Measurements from ENCODE around the gene CLEC18A.
"Not testable (repeated sequence)": the region's sequence is repeated elsewhere in the genome, so short reads cannot be mapped to it uniquely, and the experiment has no call there.

The CLEC18A gene

DNA sequence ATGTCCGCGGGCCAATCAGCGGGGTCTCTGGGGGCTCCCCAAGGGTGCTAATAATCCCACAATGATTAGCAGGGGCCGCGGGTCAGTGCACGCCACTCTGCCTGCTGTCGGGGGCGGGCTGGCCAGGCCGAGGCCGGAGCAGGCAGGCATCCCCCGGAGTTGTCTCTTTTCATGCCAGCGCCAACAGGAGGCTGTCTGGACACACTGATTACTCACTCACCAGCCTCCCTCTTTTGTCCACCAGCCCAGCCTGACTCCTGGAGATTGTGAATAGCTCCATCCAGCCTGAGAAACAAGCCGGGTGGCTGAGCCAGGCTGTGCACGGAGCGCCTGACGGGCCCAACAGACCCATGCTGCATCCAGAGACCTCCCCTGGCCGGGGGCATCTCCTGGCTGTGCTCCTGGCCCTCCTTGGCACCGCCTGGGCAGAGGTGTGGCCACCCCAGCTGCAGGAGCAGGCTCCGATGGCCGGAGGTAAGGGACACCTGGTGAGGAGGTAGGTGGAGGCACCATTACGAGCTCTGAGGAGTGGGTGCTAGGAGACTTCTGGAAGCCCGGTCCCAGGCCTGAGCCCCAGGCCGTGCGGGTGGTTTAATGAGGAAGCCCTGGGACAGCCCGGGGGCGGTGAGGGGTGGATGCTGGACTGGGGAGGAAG, at the start of gene CLEC18A:
Gene CLEC18A, plus strand, starts transcription at position 318 of the 655 bp plus-strand sequence. Its CDS starts 33 bp downstream, at position 351.
- H3K4me1 ChIP-seq; in situ Hi-C loops (cut with MboI; ENCODE audit: low sequenced_read_pairs); DNase-seq (ENCODE audit: low spot score in 2 of 2); H3K27me3 ChIP-seq (ENCODE audit: low read depth); H3K4me3 ChIP-seq; H3K9me3 ChIP-seq; H3K36me3 ChIP-seq (replicated peaks): not testable (repeated sequence)

DNA sequence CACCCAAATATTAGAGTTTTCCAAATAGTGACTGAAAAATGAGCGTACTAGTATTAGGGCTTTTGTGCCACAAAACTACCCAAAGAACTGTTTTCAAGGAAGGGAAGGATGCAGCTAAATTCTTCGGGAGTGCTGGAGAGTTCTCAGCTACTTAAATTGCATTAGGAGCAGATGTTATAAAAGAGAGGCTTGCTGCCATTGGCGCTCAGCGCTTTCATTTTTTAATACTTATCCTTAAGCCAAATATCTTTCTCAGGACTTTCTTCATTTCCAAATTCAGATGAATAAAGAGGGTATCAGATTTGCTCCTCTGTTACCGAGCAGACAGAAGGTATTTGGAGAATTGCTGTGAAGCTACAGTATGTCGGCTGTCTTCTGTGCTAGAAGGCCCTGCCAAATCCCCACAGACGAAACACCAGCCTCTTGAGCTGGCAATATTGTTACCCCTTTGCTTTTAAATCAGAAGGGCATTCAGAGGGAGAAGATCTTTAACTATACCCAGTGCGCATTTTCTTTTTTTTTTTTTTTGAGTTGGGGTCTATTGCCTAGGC, 47.2 kb upstream of the CLEC18A start:
- Histone ChIP-seq H3K4me1 (peaks cover 15% of the 10 kb centered on the region), H3K27me3 (ENCODE audit: low read depth) (no peaks in the 10 kb centered on the region), H3K4me3 (no peak overlapping the region), H3K9me3 (no peaks in the 10 kb centered on the region), H3K36me3 (replicated peaks) (no peaks in the 10 kb centered on the region)
- DNase-seq (ENCODE audit: low spot score in 2 of 2): no peak
- in situ Hi-C loops (cut with MboI; ENCODE audit: low sequenced_read_pairs): no loop called here

DNA sequence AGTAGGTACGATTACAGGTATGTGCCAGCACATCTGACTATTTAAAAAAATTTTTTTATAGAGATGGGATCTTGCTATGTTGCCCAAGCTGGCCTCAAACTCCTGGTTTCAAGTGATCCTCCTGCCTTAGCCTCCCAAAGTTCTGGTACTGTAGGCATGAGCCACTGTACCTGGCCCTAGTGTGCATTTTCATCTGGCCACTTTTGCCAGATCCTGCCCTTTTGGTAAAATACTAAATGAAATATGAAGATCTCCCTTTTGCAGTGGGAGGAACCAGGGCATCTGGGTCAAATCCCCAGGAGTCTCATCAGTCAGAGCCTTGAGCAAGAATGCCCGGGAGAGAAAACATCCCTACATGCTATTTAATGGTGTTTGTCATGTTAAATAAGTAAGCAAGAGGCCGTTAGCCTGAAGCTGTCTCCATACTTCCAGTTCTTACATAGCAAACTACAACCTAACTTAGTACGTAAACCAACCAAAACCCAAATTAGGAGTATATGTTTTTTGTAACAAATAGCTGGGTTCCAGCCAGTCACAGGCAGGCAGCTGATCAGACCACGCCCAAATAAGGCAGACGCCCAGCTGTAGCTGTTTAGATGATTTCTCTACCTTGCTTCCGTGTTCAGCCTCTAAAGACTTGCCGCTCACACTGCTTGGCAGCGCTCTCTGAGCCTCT, 46.5 kb upstream of the CLEC18A start:
- Histone ChIP-seq H3K4me1 (peaks cover 15% of the 10 kb centered on the region), H3K27me3 (ENCODE audit: low read depth) (no peaks in the 10 kb centered on the region), H3K4me3 (no peak overlapping the region), H3K36me3 (replicated peaks) (no peaks in the 10 kb centered on the region), H3K9me3 (no peaks in the 10 kb centered on the region)
- no peak for DNase-seq (ENCODE audit: low spot score in 2 of 2)
- in situ Hi-C loops (cut with MboI; ENCODE audit: low sequenced_read_pairs): no loop called here

DNA sequence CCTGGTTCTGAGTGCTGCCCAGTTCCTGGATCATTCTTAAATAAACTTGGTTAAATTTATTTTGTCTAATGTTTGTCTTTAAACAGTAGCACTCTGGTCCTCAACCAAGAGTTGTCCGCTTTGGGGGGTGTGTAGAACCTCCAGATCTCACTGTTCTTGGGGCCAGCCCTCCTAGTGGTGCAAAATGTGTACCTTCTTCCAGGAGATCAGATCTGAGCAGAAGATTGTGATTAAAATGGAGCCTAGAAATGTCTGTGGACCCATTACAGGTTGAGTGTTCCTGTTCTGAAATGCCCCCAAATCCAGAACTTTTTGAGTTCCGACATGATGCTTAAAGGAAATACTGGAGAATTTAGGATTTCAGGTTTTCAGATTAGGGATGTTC, 46.0 kb upstream of the CLEC18A start:
- Histone ChIP-seq H3K4me1 (peaks cover 15% of the 10 kb centered on the region), H3K36me3 (replicated peaks) (no peaks in the 10 kb centered on the region), H3K9me3 (no peaks in the 10 kb centered on the region), H3K27me3 (ENCODE audit: low read depth) (no peaks in the 10 kb centered on the region), H3K4me3 (no peak overlapping the region)
- in situ Hi-C loops (cut with MboI; ENCODE audit: low sequenced_read_pairs): no loop called here
- no peak for DNase-seq (ENCODE audit: low spot score in 2 of 2)

DNA sequence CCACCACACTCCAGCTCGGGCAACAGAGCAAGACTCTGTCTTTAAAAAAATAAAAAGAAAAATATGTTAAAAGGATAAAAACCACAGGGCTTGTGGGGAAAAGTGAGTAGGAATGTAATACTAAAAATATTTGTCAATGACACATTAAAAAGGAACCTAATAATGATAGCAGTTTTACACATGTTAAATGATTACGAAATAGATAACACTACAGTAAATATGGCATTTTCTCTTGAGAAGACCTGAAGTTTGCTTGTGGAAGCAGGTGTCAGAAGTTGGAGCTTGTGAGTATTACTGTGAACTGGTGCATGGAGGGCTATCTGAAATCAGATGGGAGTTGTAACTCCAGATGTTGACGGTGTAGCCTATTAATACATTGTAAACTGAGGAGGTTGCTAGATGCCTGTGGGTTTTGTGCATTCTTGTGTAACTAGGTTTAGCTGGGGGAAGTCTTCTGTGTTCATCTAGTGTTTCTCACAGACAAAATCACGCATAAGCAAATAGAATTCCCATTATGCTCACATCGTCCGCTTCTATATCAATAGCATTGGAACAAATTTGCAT, 44.2 kb upstream of the CLEC18A start:
- no peaks in the 10 kb centered on the region for H3K27me3 ChIP-seq (ENCODE audit: low read depth)
- no peaks in the 10 kb centered on the region for H3K9me3 ChIP-seq
- no peak overlapping the region for H3K4me3 ChIP-seq
- DNase-seq (ENCODE audit: low spot score in 2 of 2): peak in 1 of 2 experiments; percentile 66
- peaks cover 15% of the 10 kb centered on the region for H3K4me1 ChIP-seq
- in situ Hi-C loops (cut with MboI; ENCODE audit: low sequenced_read_pairs): no loop called here
- H3K36me3 ChIP-seq (replicated peaks): no peaks in the 10 kb centered on the region

DNA sequence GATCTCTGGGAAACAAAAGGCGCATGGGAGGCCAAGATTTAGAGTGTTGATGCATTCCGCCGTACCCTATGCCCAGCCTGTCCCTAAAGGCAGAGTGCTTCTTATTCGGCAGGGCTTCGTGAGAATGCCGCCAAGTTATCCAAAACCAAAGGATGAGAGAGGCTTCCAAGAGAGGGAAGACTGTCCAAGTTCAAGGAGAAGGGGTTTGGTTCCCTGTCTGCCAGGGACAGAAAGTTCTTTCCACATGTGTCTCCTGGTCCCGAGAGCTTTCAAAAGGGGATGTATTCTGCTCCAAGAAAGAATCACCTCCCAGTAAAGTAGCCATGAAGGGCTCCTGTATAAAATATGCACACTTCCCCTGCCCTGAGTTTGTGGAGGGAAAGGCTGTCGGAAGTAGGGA, 42.1 kb upstream of the CLEC18A start:
- H3K9me3 ChIP-seq: no peaks in the 10 kb centered on the region
- no peaks in the 10 kb centered on the region for H3K36me3 ChIP-seq (replicated peaks)
- peaks cover 15% of the 10 kb centered on the region for H3K4me1 ChIP-seq
- H3K4me3 ChIP-seq: no peak overlapping the region
- in situ Hi-C loops (cut with MboI; ENCODE audit: low sequenced_read_pairs): no loop called here
- H3K27me3 ChIP-seq (ENCODE audit: low read depth): no peaks in the 10 kb centered on the region
- no peak for DNase-seq (ENCODE audit: low spot score in 2 of 2)

DNA sequence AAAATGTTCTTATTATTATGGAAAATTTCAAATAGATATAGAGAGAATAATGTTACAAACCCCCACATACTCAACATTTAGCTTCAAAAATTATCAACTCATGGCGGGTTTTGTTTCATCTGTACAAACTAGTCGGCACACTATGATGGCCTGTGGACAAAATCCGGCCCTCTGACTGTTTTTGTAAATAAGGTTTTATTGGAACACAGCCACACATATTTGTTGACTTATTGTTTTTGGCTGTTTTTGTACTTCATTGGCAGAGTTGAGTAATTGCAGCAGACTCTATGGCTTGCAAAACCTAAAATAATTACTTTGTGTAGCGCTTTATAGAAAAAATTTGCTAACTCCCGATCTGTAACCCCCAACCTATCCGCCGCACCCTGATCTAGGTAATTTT, 41.4 kb upstream of the CLEC18A start:
- DNase-seq (ENCODE audit: low spot score in 2 of 2): no peak
- H3K36me3 ChIP-seq (replicated peaks): no peaks in the 10 kb centered on the region
- H3K4me3 ChIP-seq: no peak overlapping the region
- peaks cover 11% of the 10 kb centered on the region for H3K4me1 ChIP-seq
- no peaks in the 10 kb centered on the region for H3K9me3 ChIP-seq
- in situ Hi-C loops (cut with MboI; ENCODE audit: low sequenced_read_pairs): no loop called here
- no peaks in the 10 kb centered on the region for H3K27me3 ChIP-seq (ENCODE audit: low read depth)

DNA sequence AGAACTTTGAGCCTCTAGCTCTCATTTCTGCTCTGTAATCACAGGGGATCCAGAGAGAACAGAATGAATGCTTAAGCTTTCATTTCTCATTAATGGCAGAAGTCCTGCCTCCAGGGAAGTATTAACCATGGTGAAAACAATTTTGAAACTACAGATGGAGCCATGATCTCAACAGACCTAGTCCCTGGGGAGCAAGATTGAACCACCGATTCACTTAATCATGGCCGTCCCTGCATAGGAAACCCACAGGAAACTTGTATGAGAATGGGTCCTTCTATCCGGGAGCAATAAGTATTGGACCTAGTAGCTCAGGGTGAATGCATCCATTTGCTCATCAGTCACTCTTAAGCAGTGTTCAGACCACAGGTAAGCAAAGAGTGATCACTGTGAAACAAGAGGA, 40.2 kb upstream of the CLEC18A start:
- H3K9me3 ChIP-seq: no peaks in the 10 kb centered on the region
- no peak overlapping the region for H3K4me3 ChIP-seq
- H3K4me1 ChIP-seq: peaks cover 10% of the 10 kb centered on the region
- H3K36me3 ChIP-seq (replicated peaks): no peaks in the 10 kb centered on the region
- no peak for DNase-seq (ENCODE audit: low spot score in 2 of 2)
- in situ Hi-C loops (cut with MboI; ENCODE audit: low sequenced_read_pairs): no loop called here
- H3K27me3 ChIP-seq (ENCODE audit: low read depth): no peaks in the 10 kb centered on the region

DNA sequence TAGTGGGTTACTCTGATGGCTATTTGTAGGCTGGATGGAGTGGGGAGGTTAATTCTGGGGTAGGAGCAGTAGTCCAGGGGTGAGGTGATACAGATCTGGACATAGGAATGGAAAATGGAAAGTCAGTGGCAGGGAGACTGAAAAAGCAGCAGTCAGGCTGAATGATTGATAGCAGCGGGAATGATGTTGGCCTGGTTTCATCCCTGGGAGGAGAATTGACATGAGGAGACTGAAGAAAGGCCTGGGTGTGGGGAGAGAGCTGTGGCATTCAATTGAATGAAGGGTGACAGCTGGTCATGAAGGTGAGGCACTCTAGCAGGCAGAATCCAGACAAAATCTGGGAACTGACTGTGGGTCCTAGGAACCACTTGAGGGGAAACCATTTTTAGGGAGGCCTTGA, 34.7 kb upstream of the CLEC18A start:
- H3K36me3 ChIP-seq (replicated peaks): no peaks in the 10 kb centered on the region
- no peaks in the 10 kb centered on the region for H3K9me3 ChIP-seq
- H3K27me3 ChIP-seq (ENCODE audit: low read depth): no peaks in the 10 kb centered on the region
- in situ Hi-C loops (cut with MboI; ENCODE audit: low sequenced_read_pairs): no loop called here
- H3K4me1 ChIP-seq: peaks cover 14% of the 10 kb centered on the region
- H3K4me3 ChIP-seq: no peak overlapping the region
- no peak for DNase-seq (ENCODE audit: low spot score in 2 of 2)

DNA sequence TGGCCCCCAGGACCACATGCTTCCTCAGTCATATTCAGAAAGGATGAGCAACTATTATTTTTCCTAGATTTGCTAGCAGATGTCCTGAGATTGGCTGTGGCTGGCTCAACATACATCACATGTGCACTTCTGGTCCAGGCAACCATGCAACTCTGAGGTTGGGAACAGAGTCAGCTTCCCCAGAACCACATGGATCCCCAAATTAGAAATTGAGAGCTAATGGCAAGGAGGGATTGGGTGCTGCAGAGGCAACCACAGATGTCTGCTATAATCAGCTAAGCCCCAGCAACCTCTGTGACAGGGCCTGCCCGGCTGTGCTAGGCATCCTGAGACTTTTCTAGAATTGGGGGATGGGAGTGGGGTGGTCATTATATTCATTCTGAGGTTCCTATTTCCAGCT, 33.8 kb upstream of the CLEC18A start:
- in situ Hi-C loops (cut with MboI; ENCODE audit: low sequenced_read_pairs): no loop called here

DNA sequence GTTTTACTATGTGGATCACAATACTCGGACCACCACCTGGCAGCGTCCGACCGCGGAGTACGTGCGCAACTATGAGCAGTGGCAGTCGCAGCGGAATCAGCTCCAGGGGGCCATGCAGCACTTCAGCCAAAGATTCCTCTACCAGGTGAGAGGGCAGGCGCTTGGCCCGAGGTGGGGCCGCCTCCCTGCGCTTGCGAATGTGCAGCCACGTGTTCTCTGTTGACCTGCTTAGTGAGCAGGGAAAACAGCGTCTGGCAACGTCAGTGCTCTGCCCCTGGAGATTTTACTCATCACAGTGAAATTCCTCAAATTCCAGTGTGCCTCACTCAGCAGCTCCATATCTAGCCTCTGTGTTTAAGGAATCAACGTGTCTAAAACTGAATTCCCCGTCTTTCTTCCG, 33.4 kb upstream of the CLEC18A start:
- DNase-seq (ENCODE audit: low spot score in 2 of 2): peak; percentile 54 to 58
- in situ Hi-C loops (cut with MboI; ENCODE audit: low sequenced_read_pairs): no loop called here
- H3K4me3 ChIP-seq: no peak overlapping the region
- no peaks in the 10 kb centered on the region for H3K36me3 ChIP-seq (replicated peaks)
- H3K4me1 ChIP-seq: peaks cover 14% of the 10 kb centered on the region
- H3K27me3 ChIP-seq (ENCODE audit: low read depth): no peaks in the 10 kb centered on the region
- no peaks in the 10 kb centered on the region for H3K9me3 ChIP-seq

More for the DNA sequence above, 33.8 kb upstream of the CLEC18A start:
- H3K36me3 ChIP-seq (replicated peaks): no peaks in the 10 kb centered on the region
- H3K4me1 ChIP-seq: peaks cover 14% of the 10 kb centered on the region
- no peaks in the 10 kb centered on the region for H3K27me3 ChIP-seq (ENCODE audit: low read depth)
- no peak overlapping the region for H3K4me3 ChIP-seq
- H3K9me3 ChIP-seq: no peaks in the 10 kb centered on the region
- DNase-seq (ENCODE audit: low spot score in 2 of 2): no peak

DNA sequence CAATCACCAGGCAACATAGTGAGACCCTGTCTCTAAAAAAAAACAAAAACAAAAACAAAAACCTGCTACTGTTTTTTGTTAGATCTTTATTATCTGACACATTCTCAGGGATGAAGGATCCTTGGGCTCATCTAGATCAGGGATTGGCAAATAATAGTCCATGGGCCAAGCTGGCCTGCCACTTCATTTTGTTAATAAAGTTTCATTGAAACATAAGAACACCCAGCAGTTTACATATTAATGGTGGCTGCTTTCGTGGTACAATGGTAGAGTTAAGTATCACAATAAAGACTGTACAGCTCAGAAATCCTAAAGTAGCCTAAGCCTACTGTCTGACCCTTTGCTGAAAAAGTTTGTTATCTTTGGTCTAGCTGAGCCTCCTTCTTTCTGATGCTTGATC, 32.9 kb upstream of the CLEC18A start:
- Histone ChIP-seq H3K9me3 (no peaks in the 10 kb centered on the region), H3K27me3 (ENCODE audit: low read depth) (no peaks in the 10 kb centered on the region), H3K36me3 (replicated peaks) (no peaks in the 10 kb centered on the region), H3K4me1 (peaks cover 14% of the 10 kb centered on the region), H3K4me3 (no peak overlapping the region)
- in situ Hi-C loops (cut with MboI; ENCODE audit: low sequenced_read_pairs): no loop called here
- peak in 1 of 2 experiments; percentile 51 for DNase-seq (ENCODE audit: low spot score in 2 of 2)

DNA sequence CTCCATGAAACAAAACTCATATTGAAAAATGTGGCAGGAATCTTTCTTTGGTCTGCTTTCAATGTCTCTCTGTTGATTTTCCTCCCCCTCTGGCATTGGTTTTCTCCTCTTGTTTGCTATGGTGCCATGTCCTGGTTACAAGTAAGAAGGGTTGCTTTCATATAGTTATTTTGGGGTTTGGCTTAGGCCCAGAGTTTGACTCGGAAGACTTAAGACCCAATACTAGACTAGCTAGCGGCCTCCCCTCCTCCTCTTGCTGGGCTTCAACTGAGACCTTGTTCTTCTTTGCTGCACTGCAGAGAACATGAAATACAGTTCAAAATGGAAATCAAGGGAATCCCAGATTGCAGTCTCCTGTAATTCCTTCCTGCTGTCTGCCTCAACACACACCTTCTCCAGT, 30.0 kb upstream of the CLEC18A start:
- Histone ChIP-seq H3K36me3 (replicated peaks) (no peaks in the 10 kb centered on the region), H3K27me3 (ENCODE audit: low read depth) (no peaks in the 10 kb centered on the region), H3K9me3 (no peaks in the 10 kb centered on the region), H3K4me1 (peaks cover 14% of the 10 kb centered on the region), H3K4me3 (no peak overlapping the region)
- DNase-seq (ENCODE audit: low spot score in 2 of 2): no peak
- in situ Hi-C loops (cut with MboI; ENCODE audit: low sequenced_read_pairs): no loop called here

DNA sequence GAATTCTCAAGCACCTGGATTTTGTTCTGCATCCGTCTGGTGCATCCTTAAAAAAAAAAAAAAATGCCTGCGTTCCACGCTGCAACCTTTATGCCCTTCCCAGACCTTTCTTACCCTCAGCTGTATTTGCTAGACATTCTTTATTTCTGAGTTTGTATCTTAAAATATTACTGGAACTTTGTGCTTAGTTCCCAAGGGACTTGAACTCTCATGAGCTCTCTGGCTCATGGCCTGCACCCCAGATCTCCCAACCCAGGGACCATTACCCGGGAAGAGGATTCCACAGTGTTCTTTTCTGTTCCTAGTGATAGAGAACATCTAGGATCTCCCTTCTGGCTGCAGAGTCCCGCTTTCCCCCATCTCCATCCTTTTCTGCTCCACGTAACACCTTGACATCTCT, 28.9 kb upstream of the CLEC18A start:
- no peaks in the 10 kb centered on the region for H3K27me3 ChIP-seq (ENCODE audit: low read depth)
- no peaks in the 10 kb centered on the region for H3K9me3 ChIP-seq
- H3K36me3 ChIP-seq (replicated peaks): no peaks in the 10 kb centered on the region
- peaks cover 14% of the 10 kb centered on the region for H3K4me1 ChIP-seq
- DNase-seq (ENCODE audit: low spot score in 2 of 2): no peak
- H3K4me3 ChIP-seq: no peak overlapping the region
- in situ Hi-C loops (cut with MboI; ENCODE audit: low sequenced_read_pairs): no loop called here

All from HAP-1 (cell line).